Central memory CD4-positive, alpha-beta T cell (primary cell): ENCODE data around the gene CRY2.
"Not testable (repeated sequence)": the region's sequence is repeated elsewhere in the genome, so short reads cannot be mapped to it uniquely, and the experiment has no call there.

Experiments
- DNase-seq: peaks from one replicate; pipeline ENCODE4 v3.0.0; 2022

Gene CRY2

GRCh38 chr11:45900916-45901617 lies 53.8 kb downstream of the CRY2 start:
- no peak for DNase-seq

- DNase-seq, result no peak
Measured at GRCh38 chr11:45901626-45902025, 54.4 kb downstream of the CRY2 start.

GRCh38 chr11:45902452-45903380 lies 55.4 kb downstream of the CRY2 start:
- no peak for DNase-seq

GRCh38 chr11:45904309-45904915 lies 57.1 kb downstream of the CRY2 start:
- DNase-seq, result no peak

- no peak for DNase-seq
Measured at GRCh38 chr11:45905095-45905494, 57.8 kb downstream of the CRY2 start.

GRCh38 chr11:45905576-45905975 lies 58.3 kb downstream of the CRY2 start:
- not testable (repeated sequence) for DNase-seq

- no peak for DNase-seq
Measured at GRCh38 chr11:45906096-45906682, 58.9 kb downstream of the CRY2 start.

GRCh38 chr11:45906965-45907611 lies 59.8 kb downstream of the CRY2 start, which contains the start of gene FREY1:
Gene FREY1, minus strand, starts transcription at chr11:45907271. Its CDS starts 26 bp downstream, at chr11:45907245.
- no peak for DNase-seq

GRCh38 chr11:45907911-45908370 lies 60.7 kb downstream of the CRY2 start:
- no peak for DNase-seq

- DNase-seq, result no peak
Measured at GRCh38 chr11:45909594-45910475, 62.6 kb downstream of the CRY2 start.

- no peak for DNase-seq
Measured at GRCh38 chr11:45910623-45911022, 63.3 kb downstream of the CRY2 start.

GRCh38 chr11:45913514-45913913 lies 66.2 kb downstream of the CRY2 start:
- no peak for DNase-seq

GRCh38 chr11:45913942-45914635 lies 66.8 kb downstream of the CRY2 start:
- DNase-seq, result no peak

- no peak for DNase-seq
Measured at GRCh38 chr11:45915446-45915845, 68.2 kb downstream of the CRY2 start.

- DNase-seq, result no peak
Measured at GRCh38 chr11:45917286-45917622, 70.0 kb downstream of the CRY2 start.

GRCh38 chr11:45917623-45918330 lies 70.5 kb downstream of the CRY2 start, which contains the start of gene PEX16:
Gene PEX16, minus strand, starts transcription at chr11:45917877. Its CDS starts 66 bp downstream, at chr11:45917811.
- peak; percentile 99 for DNase-seq

GRCh38 chr11:45918331-45918941 lies 71.2 kb downstream of the CRY2 start:
- peak; percentile 35 for DNase-seq

- DNase-seq, result no peak
Measured at GRCh38 chr11:45918962-45919675, 71.8 kb downstream of the CRY2 start.
